Peyer's patch (tissue), 4 donors: ENCODE data around the gene TIAM1.

Experiments used
- POLR2A ChIP-seq, 2 donors: fragments of 450-650 bp; IDR thresholded peaks; one replicate each; pipeline ENCODE4 v1.5.1; 2017; ENCODE audit warnings: antibody characterized with exemption in 2 of 2, mild to moderate bottlenecking in 2 of 2, moderate library complexity in 2 of 2
- TF ChIP-seq, protein P1 (sequence below), 6 experiments: fragments of 450-650 bp in 4 of 6; fragments of 200-600 bp in 2 of 6; sonication (generic) in 1 of 6; IDR thresholded peaks; one replicate each; pipeline ENCODE4 v1.5.1; 2017 to 2019; ENCODE audit warnings: antibody characterized with exemption in 6 of 6, mild to moderate bottlenecking in 3 of 6, moderate library complexity in 1 of 6

GRCh38 chr21:31185663-31186062 lies 158.4 kb downstream of the TIAM1 start:
- TF ChIP-seq, protein P1, sequence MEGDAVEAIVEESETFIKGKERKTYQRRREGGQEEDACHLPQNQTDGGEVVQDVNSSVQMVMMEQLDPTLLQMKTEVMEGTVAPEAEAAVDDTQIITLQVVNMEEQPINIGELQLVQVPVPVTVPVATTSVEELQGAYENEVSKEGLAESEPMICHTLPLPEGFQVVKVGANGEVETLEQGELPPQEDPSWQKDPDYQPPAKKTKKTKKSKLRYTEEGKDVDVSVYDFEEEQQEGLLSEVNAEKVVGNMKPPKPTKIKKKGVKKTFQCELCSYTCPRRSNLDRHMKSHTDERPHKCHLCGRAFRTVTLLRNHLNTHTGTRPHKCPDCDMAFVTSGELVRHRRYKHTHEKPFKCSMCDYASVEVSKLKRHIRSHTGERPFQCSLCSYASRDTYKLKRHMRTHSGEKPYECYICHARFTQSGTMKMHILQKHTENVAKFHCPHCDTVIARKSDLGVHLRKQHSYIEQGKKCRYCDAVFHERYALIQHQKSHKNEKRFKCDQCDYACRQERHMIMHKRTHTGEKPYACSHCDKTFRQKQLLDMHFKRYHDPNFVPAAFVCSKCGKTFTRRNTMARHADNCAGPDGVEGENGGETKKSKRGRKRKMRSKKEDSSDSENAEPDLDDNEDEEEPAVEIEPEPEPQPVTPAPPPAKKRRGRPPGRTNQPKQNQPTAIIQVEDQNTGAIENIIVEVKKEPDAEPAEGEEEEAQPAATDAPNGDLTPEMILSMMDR (IDR thresholded peaks at IDR 0.05): no peak
- no peak for TF ChIP-seq POLR2A (IDR thresholded peaks at IDR 0.05)
